ENCODE measurements around the gene BANK1. TPM values are rescaled to one million over a fixed set of nuclear protein-coding genes. Genes with fewer than 3 reads are reported as not detected.
A peak's percentile ranks its signal among the peaks of the same experiment; 100 is the strongest.

Gene BANK1, protein sequence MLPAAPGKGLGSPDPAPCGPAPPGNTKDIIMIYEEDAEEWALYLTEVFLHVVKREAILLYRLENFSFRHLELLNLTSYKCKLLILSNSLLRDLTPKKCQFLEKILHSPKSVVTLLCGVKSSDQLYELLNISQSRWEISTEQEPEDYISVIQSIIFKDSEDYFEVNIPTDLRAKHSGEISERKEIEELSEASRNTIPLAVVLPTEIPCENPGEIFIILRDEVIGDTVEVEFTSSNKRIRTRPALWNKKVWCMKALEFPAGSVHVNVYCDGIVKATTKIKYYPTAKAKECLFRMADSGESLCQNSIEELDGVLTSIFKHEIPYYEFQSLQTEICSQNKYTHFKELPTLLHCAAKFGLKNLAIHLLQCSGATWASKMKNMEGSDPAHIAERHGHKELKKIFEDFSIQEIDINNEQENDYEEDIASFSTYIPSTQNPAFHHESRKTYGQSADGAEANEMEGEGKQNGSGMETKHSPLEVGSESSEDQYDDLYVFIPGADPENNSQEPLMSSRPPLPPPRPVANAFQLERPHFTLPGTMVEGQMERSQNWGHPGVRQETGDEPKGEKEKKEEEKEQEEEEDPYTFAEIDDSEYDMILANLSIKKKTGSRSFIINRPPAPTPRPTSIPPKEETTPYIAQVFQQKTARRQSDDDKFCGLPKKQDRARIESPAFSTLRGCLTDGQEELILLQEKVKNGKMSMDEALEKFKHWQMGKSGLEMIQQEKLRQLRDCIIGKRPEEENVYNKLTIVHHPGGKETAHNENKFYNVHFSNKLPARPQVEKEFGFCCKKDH
- total RNA-seq (2014; rRNA removed; shearing (Covaris generic)) (not detected in 2 replicates), total RNA-seq (2022) (not detected in 2 replicates), Bru-seq, nascent RNA (percentile 4 among the genes with signal in this experiment), BruChase-seq, experiment 1, labeled RNA remaining after a 6-hour chase (percentile 0 among the genes with signal in this experiment), BruChase-seq, experiment 2, labeled RNA remaining after a 2-hour chase (percentile 1 among the genes with signal in this experiment)
- long read RNA-seq = 0 reads

DNA sequence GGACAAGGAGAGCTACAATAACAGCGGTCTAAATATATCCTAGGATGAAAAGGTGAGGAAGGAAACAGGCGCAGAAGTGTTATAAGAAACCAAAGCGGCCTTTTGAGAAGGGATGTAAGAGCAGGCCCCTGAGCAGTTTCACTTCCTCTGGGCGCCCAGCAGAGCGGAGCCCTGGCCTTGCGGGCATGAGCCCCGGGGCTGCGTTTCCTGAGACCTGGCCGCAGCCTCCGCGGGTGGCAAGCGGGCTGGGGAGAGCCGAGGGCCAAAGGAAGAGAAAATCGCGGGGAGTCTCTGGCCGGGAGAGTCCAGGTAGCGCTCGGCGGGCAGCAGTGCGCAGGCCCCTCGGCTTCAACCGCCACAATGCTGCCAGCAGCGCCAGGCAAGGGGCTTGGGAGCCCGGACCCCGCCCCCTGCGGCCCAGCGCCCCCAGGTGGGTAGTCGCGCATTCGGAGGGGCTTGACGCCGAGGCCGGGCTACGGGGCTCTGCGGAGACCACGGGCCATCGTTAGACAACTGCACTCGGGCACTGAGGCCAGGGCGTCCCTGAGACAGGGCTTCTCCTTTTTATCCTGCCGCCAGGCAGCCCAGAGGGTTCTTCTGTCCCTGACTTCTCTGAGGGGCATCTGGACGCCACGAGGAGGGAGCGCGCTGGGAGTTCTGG is at the start of gene BANK1:
TSS of gene BANK1 (plus strand) at position 210 of the 661 bp plus-strand sequence. CDS start at position 361, 151 bp downstream.
- H3K4me2 ChIP-seq (ENCODE audit: low read length) = peak within 1 kb of the TSS; percentile 52; the same call in 1 of the 2 replicates
- H4K20me1 ChIP-seq (ENCODE audit: insufficient read depth, low read length) = no peaks in the 10 kb centered on the region
- no peaks in the 10 kb centered on the region for H3K9me3 ChIP-seq (ENCODE audit: low read length)
- POLR2A ChIA-PET = no interaction called here
- DNase-seq (ENCODE audit: low spot score) = peak; percentile 83
- no peak within 1 kb of the TSS for H2AFZ ChIP-seq (ENCODE audit: low read length)
- H3K9me2 ChIP-seq (ENCODE audit: insufficient read depth, low read length) = no peaks in the 10 kb centered on the region
- no peaks in the 10 kb centered on the region for H3K36me3 ChIP-seq (ENCODE audit: insufficient read depth, low read length)
- CTCF ChIA-PET (ENCODE audit: unreplicated experiment) = no interaction called here
- intact Hi-C loops (cut with micrococcal nuclease; ENCODE audit: unreplicated experiment) = no loop called here
- H3K79me2 ChIP-seq (ENCODE audit: insufficient read depth, low read depth, low read length) = no peaks in the 10 kb centered on the region
- no peak within 1 kb of the TSS for H3K4me3 ChIP-seq (ENCODE audit: low read depth, low read length, poor library complexity, severe bottlenecking)
- H3K27ac ChIP-seq (ENCODE audit: low read depth, low read length, poor library complexity, severe bottlenecking) = no peak within 1 kb of the TSS
- peaks cover 10% of the 10 kb centered on the region for H3K4me1 ChIP-seq (ENCODE audit: insufficient read depth, low read length, poor library complexity, severe bottlenecking)
- no TSS peak for BruUV-seq (replicated peaks)
- no peak for TF ChIP-seq EZH2phosphoT487 (IDR thresholded peaks at IDR 0.05; ENCODE audit: borderline replicate concordance, low read depth, low read length)
- TF ChIP-seq, protein P1, sequence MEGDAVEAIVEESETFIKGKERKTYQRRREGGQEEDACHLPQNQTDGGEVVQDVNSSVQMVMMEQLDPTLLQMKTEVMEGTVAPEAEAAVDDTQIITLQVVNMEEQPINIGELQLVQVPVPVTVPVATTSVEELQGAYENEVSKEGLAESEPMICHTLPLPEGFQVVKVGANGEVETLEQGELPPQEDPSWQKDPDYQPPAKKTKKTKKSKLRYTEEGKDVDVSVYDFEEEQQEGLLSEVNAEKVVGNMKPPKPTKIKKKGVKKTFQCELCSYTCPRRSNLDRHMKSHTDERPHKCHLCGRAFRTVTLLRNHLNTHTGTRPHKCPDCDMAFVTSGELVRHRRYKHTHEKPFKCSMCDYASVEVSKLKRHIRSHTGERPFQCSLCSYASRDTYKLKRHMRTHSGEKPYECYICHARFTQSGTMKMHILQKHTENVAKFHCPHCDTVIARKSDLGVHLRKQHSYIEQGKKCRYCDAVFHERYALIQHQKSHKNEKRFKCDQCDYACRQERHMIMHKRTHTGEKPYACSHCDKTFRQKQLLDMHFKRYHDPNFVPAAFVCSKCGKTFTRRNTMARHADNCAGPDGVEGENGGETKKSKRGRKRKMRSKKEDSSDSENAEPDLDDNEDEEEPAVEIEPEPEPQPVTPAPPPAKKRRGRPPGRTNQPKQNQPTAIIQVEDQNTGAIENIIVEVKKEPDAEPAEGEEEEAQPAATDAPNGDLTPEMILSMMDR (conservative IDR thresholded peaks at IDR 0.05; ENCODE audit: low read length) = peak; percentile 29; the same call in 1 of the 2 replicates

DNA sequence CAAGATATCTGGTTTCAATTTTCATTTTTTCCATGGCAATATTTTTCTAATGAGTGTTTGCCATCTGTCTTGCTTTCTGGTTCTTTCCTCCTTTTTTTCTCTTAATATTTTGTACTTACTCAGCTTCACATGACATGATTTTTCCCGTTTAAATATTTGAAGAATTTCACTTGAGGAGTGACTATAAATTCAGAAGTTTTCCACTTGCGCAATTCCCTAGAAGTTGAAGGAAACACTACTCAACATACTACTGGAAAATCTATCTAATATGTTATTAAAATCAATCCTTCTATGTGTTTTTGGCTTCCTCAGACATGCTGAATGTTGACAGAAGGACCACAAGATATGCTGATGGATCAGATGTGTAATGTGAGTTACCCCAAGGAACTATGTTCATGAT is 36.8 kb upstream of the BANK1 start:
- BruUV-seq (replicated peaks) = no TSS peak
- no peak for DNase-seq (ENCODE audit: low spot score)

More for the DNA sequence above, 36.8 kb upstream of the BANK1 start:
- Histone ChIP-seq H3K4me2 (ENCODE audit: low read length) (no peak overlapping the region), H3K4me3 (ENCODE audit: low read depth, low read length, poor library complexity, severe bottlenecking) (no peak overlapping the region), H2AFZ (ENCODE audit: low read length) (no peak overlapping the region), H3K79me2 (ENCODE audit: insufficient read depth, low read depth, low read length) (no peaks in the 10 kb centered on the region), H3K36me3 (ENCODE audit: insufficient read depth, low read length) (no peaks in the 10 kb centered on the region), H3K4me1 (ENCODE audit: insufficient read depth, low read length, poor library complexity, severe bottlenecking) (no peaks in the 10 kb centered on the region), H3K9me3 (ENCODE audit: low read length) (no peaks in the 10 kb centered on the region), H3K9me2 (ENCODE audit: insufficient read depth, low read length) (no peaks in the 10 kb centered on the region), H4K20me1 (ENCODE audit: insufficient read depth, low read length) (no peaks in the 10 kb centered on the region), H3K27ac (ENCODE audit: low read depth, low read length, poor library complexity, severe bottlenecking) (no peak overlapping the region)
- ChIA-PET POLR2A (interaction anchor here (0.6 kb wide), 1 partner anchor 1339 kb away, joined by 3 read pairs; no protein-coding TSS in a partner anchor), CTCF (ENCODE audit: unreplicated experiment) (no interaction called here)
- TF ChIP-seq, protein P1 (conservative IDR thresholded peaks at IDR 0.05; ENCODE audit: low read length) = no peak
- TF ChIP-seq EZH2phosphoT487 (IDR thresholded peaks at IDR 0.05; ENCODE audit: borderline replicate concordance, low read depth, low read length) = no peak
- intact Hi-C loops (cut with micrococcal nuclease; ENCODE audit: unreplicated experiment) = no loop called here
